GM21825 (cell line): Measurements from ENCODE around the gene GPC6.

Experiments
- ATAC-seq: cut with Tn5 transposase; IDR thresholded peaks from one replicate; pipeline ENCODE4 v1.9.1; 2021; ENCODE audit warnings: mild to moderate bottlenecking, moderate library complexity; ENCODE audit not compliant: unreplicated experiment

GPC6 gene

DNA sequence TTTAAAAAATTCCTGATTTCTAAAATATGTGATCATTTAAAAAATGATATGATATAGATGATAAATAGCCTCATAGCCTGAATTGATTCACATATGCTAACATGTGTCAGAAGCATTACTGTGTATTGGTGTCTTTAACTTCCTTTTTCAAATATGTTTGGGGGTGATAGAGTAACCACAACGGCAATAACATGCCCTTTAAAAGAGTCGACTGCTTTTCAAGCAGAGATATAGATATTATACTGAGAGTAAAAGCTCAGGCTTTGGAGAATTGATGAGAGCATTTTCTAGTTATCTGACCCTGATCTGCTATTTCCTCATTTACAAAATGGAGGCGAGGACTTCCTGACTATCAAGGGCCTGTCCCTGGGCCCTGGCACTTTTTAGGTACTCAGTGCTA, 992.3 kb downstream of the GPC6 start:
- no peak for ATAC-seq

DNA sequence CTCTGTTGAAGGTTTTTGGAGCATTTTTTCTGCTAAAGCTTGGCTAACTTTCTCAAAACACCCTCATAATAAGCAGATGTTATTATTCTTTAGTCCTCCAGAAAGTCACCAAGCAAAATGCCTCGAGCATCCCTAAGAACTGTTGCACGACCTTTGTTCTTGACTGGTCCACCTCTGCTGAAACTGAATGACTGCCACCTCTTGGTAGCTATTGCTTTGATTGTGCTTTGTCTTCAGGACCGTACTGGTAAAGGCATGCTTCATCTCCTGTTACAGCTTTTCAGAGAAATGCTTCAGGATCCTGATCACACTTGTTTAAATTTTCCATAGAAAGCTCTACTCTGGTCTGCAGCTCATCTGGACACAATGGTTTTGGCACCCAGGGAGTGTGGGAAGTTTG, 998.1 kb downstream of the GPC6 start:
- no peak for ATAC-seq

DNA sequence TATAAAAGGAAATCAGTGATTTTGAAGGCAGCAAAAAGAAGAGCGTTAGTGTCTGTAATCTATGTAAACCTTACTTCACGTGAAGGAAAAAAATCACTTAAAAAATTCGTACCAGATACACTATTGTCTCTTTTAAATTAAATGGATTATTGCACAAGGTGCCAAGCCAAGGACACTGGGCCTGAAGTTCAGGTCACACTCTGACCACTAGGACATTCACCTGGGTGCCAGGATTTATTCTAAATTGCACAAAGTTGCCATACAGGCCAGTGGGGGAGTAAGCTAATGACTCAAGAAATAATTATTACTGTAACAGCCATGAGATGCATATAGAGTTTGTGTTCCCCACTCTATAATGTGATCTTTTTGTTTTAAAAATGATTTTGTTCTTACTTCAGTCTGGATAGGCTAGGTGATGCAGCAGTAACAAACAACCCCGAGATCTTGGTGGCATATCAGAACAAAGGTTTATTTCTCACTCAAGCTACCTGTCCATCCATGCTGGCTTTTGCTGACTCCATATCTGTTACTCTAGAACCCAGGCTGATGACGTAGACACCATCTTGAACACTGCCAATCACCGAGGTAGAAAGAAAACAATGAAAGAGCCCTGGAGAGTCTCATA, 1000.8 kb downstream of the GPC6 start:
- no peak for ATAC-seq

DNA sequence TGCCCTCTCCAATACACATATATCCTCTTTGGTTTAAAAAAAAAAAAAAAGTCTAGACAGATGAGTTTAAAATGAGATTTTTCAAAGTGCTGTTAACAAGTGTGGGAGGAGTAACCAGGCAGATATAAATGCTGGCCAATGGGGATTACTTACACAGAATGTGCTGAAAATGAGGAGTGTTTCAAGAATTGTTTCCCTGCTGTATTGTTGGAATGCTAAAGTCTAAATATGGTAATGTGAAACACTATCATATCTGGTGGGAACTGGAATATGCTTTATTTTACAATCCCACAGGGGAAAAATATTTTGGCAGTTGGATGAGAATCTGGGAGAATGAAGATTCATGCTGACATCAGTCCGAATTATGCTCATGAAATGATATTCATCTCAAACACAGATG, 1002.2 kb downstream of the GPC6 start:
- no peak for ATAC-seq

DNA sequence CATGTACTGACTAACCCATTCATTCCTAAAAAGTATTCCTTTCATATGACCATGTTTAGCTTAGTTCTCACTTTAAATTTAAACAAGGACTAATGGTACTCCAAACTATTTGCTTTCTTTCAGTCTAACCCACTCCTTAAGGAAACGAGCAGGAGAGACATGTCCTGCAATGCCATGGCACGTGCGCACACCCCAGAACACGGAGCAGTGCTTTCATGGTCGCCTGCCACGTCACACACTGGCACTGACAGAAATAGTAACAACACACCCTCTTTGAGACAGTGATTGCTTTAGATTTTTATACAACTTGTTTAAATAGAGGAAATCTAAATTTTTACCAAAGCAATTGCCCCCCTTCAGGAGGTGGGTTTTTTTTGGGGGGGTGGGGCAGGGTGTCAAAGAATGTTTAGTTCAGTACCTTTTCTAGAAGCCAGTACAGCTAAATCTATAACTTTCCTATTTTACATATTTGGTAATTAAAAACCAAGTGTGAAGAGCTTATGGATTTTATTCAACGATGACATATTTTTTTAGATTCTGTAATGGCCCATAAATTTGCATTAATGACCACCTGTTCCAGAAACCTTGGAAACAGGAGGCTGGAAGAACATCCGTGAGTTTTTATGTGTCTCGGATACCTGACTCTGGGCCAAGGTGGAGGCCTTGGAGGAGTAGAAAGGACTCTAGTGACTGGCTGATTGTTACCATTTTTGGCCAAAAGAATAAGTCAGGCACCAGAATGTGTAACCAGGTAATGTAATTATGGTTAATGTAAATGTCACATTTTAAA, 1005.7 kb downstream of the GPC6 start:
- ATAC-seq = no peak

DNA sequence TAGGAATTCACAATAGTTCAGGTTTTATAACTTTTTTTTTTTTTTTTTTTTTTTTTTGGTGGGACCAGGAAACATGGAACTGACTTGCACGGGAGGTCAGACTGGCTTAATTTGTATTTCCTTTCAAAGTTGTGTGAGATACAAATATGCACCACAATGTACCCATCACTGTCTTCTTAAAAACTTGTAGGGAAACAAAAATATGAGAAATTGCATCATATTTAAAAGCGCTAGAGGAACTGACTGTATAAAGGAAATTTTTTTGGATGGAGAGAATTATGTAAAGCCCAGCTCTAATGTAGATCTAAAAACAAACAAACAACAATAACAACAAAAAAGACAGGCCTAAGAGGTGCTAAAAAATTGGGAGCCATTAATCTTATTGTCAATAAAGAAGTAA, 1006.3 kb downstream of the GPC6 start:
- ATAC-seq = no peak

DNA sequence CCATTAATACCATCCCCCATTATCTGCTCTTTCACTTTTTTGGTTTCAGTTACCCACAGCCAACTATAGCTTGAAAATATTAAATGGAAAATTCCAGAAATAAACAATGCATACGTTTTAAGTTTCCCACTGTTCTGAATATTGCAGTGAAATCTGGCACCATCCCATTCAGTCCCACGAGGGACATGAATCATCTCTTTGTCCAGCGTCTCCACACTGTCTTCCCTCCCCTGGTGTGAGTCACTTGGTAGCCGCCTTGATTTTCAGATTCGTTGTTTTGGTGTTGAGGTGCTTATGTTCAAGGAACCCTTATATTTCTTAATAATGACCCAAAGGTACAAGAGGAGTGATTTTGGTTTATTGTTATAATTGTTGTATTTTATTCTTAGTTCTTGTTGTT, 1006.8 kb downstream of the GPC6 start:
- ATAC-seq = no peak

DNA sequence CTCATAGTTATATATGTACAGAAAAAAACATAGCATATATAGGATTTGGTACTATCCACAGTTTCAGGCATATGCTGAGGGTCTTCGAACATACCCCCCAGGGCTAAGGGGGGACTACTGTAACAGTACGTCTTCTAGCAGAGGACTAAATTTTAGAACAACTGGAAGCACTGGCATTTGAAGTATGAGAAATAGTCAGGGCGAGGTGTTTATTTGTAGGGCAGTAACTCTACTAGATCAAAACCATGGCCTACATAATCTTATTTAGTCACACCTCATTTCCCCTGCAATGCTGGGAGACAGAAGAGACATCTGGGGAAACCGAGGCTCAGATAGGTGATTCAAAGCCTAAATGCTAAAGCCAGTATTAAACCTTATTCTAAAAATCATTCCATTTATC, 1007.2 kb downstream of the GPC6 start:
- no peak for ATAC-seq

DNA sequence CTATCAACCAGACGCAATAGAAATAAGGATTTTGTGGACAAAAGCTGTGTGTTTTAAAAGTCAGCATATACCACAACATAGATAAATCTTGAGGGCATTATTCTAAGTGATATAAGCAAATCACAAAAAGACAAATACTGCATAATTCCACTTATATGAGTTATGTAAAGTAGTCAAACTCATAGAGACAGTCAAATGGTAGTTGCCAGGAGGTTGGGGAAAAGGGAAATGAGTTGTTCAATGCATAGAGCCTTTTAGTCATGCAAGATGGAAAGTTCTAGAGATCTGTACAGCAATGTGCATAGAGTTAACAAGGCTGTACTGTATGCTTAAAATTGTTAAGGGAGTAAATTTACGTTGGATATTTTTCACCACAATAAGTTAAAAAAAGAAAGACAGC, 1008.1 kb downstream of the GPC6 start:
- ATAC-seq = no peak

DNA sequence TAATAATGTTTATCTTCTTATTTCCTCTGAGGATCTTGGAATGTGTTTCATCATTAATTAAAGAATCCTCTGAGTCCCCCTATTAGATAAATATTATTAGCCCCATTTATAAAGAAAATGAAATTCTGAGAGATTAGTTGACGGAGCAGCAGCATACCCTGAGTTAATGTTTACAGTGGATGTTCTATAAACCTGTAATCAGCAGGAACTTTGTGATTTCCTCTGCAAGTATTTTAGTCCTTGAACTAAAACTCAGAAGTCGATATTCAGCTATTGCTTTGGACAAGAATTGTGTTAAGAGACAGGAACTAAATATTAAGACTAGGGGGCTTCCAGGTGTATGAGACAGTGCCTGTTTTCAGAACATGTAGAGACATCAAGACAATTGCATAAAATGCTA, 1009.5 kb downstream of the GPC6 start:
- ATAC-seq = no peak

DNA sequence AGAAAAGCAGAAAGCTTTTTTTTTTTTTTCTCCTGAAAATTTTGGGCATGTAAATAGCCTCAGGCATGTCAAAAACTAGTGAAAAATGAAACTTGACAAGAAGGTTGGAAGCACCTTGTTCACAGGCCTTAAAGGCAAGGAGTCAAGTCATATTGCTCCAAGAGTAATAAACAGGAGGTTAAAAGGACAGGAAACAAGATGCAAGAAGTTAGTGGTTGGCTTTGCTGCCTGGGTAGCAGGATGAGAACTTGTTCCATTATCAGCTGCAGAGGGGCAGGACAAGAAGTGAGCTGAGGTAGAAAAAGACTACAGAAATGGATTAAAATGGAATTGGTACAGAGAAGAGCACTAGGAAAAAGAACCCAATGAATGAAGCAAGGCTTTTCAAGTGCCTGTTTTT, 1010.3 kb downstream of the GPC6 start:
- ATAC-seq = no peak

DNA sequence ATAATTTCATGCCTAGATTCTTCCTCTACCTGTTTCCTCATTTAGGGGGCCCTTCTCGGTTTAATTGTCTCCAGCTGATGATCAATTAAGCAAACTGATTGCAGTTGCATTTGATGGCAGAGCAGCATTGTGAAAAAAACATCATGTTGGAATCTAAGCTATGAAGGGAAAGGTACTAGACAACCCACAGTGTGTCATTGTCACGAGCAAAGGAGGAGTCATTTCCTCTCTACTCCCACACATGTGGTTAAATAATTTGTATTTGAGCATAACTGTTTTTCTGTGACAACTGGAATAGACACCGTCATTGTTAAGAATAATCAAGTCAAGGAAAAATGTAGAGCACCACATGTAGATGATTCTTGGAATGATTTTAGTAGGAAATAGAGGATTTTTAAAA, 1012.5 kb downstream of the GPC6 start:
- no peak for ATAC-seq

DNA sequence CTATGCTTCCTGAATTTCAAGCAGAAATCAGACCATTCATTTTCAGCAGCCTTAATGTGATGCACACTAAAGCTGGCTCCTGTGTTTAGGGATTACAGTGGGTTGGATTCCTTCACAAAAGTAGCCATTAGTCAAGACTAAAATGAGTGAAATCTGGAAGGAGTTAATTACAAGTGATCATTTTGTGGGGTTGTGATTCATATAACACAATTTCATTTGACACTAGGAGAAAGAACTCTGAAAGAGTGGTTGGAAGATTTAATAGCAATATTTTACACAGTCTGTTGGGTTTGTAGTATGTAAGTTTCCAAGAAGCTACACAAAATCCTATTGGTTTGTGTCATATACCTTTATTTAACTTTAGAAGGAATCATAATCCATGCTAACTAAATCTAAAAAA, 1015.9 kb downstream of the GPC6 start:
- ATAC-seq = no peak

DNA sequence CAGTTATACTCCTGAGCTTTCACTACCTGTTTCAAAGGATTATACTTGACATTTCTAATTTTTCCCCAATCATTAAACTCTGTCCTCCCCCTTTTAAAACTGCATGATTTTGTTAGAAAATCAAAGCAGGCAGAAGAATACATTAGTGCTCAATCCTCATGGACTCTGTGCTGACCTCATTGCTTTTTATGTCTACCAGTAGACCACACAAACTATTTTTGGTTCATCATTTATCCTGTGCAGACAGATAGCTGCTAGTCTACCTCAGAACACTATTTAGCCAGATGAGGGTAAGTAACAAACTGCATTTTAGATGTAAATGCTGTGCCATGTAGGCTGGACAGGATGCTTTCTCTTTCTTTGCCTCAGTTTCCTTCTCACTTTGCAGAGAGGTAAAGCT, 1016.9 kb downstream of the GPC6 start:
- no peak for ATAC-seq

DNA sequence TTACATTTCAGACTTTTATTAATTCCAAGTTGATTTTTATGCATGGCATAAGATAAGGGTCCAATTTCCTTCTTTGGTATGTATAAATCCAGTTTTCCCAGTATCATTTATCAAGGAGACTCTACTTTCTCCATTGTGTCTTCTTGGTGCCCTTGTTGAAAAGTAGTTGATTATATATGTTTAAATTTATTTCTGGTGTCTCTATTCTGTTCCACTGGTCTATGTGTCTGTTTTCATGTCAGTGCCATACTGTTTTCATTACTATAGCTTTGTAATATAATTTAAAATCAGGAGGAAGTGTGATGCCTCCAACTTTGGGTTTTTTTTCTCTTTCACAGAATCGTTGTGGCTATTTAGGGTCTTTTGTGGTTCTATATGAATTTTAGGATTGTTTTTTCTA, 1019.9 kb downstream of the GPC6 start:
- no peak for ATAC-seq

DNA sequence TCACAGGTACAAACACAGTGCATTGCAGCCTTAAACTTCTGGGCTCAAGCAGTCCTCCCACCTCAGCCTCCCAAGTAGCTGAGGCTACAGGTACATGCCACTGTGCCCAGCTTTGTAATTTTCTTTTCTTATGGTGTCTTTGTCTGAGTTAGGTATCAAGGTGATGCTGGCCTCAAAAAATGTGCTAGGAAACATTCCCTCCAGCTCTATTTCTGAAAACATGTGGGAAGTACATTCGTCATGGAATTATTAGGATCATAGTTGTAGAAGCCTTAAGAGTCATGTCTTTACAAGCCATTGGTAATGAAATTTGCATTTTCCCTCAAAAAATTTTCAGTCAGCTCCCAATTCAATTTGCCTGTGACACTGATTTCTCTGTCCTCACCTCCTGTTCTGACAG, 1021.3 kb downstream of the GPC6 start:
- ATAC-seq = no peak

DNA sequence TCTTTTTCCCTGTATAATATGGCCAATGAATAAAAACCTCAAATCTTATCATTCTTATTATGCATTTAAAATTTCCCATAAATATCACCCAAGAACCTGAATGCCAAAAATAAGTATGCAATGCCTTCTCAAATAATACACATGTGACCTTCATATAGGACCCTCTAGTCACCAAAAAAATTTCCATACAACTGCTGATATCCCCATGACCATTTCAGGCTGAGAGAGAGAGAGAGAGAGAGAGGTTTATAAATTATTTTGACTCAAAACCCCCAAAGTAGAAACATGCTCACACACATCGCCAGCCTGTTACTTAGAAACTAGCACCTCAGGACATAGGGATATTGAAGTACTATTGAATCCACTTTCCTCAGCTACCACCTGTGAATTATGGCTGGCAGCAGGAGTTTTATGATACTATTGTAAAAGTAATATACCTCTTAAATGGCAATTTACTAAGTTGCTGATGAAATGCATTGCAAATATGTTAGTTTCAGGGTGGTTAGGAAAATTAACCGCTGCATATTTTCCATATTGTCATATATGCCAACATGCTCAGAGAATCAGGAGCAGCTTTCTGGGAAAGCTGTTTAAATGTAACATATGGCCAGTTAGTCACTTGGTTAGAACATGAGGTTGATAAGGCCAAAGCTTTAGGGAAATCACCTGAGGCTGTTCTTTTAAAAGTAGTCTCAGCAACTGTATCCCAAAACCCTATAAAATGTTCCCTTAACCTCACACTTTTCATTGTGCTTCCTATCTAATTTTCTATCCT, 1022.0 kb downstream of the GPC6 start:
- no peak for ATAC-seq

DNA sequence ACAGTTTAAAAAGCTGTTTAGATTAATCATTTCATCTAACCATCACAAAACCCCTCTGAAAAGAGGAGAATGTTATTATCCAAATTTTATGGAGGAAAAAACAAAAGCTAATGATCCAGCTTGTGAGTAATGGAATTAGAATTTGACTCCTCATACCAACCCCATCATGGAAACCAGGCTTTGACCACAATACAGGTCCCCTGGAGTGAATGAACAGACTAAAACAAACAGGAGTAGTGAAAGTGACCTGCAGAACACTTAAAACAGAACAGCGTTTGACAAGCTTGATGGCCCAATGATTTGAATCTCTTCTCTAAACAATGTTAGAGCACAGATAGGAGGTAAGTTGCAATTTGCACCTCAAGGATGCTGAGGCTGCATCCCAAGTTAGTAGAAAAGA, 1022.9 kb downstream of the GPC6 start:
- no peak for ATAC-seq

DNA sequence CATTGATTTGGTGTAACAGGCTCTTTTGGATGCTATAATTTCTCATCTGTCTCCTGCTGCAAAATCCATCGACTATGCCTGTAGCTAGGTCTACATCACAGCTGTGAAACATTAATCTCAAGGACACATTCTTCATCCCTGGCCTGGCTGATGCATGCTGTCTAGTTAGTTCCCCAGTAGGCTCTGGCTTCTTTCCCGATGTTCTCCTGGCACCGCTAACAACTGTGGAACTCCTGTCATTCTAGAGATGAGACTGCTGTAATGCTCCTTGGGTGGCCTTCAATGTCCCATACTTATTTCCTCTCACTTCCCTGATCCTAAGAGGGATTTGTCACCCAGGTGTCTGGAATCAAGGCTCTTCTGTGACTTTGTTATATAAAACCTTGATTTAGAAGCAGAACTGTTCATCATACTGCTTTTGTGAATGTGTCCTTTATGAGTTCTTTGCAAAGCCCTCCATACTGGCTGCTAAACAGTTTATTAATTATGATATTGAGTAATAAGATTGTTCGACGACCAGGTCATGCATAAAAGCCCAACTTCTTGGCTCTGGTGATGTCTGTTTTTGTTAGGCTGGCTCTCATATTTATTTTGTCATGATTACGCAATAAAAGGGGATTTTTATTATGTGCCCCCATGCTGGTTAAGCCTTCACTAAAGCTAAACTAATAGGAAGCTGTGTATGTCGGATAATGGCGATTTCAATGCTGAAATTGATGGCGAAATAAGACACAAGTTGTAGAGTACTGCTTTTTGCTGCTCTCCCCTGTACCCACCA, 1025.4 kb downstream of the GPC6 start:
- no peak for ATAC-seq

DNA sequence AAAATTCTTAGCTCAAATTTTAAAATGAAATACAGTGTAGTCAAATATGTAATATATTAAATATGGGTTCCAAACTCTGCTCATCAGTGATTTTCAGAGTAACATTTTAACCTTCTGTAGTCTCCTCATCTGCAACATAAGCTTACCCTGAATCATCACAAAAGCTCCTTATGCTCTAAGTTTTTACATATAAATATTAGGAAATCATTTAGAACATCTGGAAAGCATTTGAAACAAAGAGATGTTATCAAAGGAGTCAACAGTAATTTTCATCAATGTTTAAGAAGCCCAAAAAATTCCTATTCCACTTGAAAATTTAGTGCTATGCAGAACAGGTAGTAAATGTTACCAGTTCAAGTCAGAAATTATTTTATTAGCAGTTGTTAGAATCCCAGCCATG, 1028.1 kb downstream of the GPC6 start:
- no peak for ATAC-seq

DNA sequence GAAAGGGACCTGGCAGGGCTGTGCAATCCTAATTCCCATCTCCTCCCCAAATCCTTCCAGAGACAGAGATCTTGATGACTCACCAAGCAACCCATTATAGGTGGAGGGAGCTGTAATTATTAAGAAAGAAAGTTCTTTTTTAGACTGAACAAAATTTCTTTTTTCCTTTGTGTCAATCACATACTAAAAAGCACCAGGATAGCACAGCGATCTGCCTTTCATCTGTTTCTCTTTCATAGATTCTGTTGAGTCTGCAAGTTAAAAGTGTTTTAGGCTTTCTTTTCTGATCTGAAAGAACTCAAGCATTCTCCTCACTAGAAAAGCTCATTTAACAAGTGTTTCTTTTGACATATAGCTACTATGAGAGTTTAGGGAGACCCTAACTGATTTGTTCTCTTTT, 1030.1 kb downstream of the GPC6 start:
- no peak for ATAC-seq
